ENCODE data around the gene ABHD4.
"Not testable (repeated sequence)": the region's sequence is repeated elsewhere in the genome, so short reads cannot be mapped to it uniquely, and the experiment has no call there.

ABHD4 gene

GRCh38 chr14:22598099-22598895 is at the start of gene ABHD4:
Gene ABHD4 (plus strand): TSS chr14:22598300. CDS start chr14:22598307, 7 bp downstream.
- peak; percentile 41 for DNase-seq

GRCh38 chr14:22549324-22549962 is 48.7 kb upstream of the ABHD4 start:
- DNase-seq: no peak

- peak; percentile 52 for DNase-seq
Measured at GRCh38 chr14:22549981-22550673, 48.0 kb upstream of the ABHD4 start.

- no peak for DNase-seq
Measured at GRCh38 chr14:22551605-22551997, 46.5 kb upstream of the ABHD4 start.

GRCh38 chr14:22552001-22552826 is 45.9 kb upstream of the ABHD4 start:
- no peak for DNase-seq

- DNase-seq: no peak
Measured at GRCh38 chr14:22552827-22553076, 45.3 kb upstream of the ABHD4 start.

- DNase-seq: no peak
Measured at GRCh38 chr14:22553445-22553844, 44.7 kb upstream of the ABHD4 start.

- DNase-seq: not testable (repeated sequence)
Measured at GRCh38 chr14:22553861-22554497, 44.1 kb upstream of the ABHD4 start.

GRCh38 chr14:22554498-22555383 is 43.4 kb upstream of the ABHD4 start:
- no peak for DNase-seq

GRCh38 chr14:22555384-22556011 is 42.6 kb upstream of the ABHD4 start:
- peak; percentile 63 for DNase-seq

GRCh38 chr14:22556021-22556989 is 41.8 kb upstream of the ABHD4 start:
- peak; percentile 86 for DNase-seq

GRCh38 chr14:22556990-22557623 is 41.0 kb upstream of the ABHD4 start:
- DNase-seq: peak; percentile 95

- no peak for DNase-seq
Measured at GRCh38 chr14:22557846-22558220, 40.3 kb upstream of the ABHD4 start.

- no peak for DNase-seq
Measured at GRCh38 chr14:22558221-22558913, 39.7 kb upstream of the ABHD4 start.

- DNase-seq: no peak
Measured at GRCh38 chr14:22559041-22559440, 39.1 kb upstream of the ABHD4 start.

- no peak for DNase-seq
Measured at GRCh38 chr14:22560662-22561365, 37.3 kb upstream of the ABHD4 start.

- no peak for DNase-seq
Measured at GRCh38 chr14:22561366-22561660, 36.8 kb upstream of the ABHD4 start.
